ENCODE data around the gene C17orf107.

The C17orf107 gene

DNA sequence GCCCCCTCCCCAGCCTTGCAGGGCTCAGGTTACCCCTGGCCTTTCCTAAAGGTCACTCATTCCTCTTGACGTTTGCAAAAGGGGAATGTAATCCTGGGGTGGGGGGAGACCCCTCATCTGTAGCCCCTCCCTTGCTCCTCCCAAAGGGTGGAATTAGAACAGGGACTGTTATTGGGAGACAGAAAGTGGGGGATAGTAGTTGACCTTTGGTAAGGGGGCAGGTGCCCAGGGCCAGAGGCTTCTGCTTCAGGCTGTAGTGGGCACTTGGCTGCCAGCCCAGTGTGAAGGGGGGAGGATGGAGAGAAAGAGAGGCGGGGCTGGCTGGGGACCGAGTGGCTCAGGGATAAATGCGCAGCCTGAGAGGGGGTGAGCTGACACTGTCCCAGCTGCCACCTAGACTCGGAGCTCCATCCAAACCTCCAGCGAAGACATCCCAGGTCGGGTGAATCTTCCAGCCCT lies 51.4 kb downstream of the C17orf107 start, which contains the start of gene ENO3:
TSS of gene ENO3 (plus strand) at position 374 of the 459 bp plus-strand sequence. CDS start 711 bp downstream, outside the sequence.
- no peak for TF ChIP-seq ZNF274 (IDR thresholded peaks at IDR 0.05; ENCODE audit: low read depth, low read length)
- peak within 1 kb of the TSS; percentile 58; the same call in 1 of the 2 replicates for H3K4me3 ChIP-seq (ENCODE audit: low read length)

DNA sequence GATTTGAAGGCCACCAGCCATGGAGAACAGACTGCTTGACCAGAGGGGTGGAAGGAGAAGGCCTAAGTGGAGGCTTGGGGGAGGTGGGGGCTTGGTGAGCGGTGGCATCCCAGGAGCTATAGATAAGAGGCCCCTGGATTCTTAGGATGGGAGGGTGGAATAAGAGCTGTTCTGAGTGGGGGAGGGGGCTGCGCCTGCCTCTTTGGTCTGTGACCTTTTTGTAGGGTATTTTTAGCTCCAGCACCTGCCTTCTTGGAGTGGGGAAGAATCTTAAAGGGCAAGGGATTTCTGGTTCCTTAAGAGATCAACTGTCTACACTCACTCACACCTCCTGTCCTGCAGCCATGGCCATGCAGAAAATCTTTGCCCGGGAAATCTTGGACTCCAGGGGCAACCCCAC lies 52.1 kb downstream of the C17orf107 start:
- H3K4me3 ChIP-seq (ENCODE audit: low read length) = no peak overlapping the region
- TF ChIP-seq ZNF274 (IDR thresholded peaks at IDR 0.05; ENCODE audit: low read depth, low read length) = no peak

Data from GM08714 (cell line).